Measurements from ENCODE around the gene RFX3.

Gene RFX3

DNA sequence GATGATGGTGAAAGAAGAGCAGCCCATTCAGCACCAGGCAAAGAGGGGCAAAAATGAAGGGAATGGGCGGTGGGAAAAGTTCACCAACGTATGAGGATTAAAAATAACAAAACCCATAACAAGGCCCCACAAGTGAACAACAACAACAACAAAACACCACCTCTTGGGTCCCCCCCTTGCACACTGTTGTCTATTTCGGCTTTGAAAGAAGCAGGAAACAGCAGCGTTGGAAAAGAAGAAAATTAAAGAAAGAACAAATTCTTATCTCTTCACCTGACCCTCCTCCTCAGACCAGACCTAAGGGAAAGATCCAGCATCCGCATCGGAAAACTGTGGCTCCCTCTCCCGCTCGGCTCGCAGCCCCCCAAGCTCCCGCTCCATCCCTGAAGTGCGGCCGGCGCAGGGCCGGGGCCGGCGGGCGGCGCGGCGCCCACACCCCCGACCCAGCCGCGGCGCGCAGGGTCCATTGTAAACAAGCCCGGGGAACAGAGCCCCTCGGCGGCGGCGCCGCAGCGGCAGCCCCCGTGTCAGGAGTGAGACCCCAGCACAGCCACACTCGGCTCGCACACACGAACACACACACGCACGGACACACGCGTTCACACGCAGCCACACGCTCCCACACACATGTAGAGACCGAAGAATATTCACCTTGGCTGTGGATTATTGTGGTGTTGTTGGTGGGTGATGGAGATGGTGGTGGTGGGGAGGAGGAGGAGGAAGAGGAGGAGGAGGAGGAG is 535 bp downstream of the RFX3 start:
- H3K4me3 ChIP-seq (ENCODE audit: low read depth, low read length): peak overlapping the region; percentile 74
- TF ChIP-seq, protein P1, sequence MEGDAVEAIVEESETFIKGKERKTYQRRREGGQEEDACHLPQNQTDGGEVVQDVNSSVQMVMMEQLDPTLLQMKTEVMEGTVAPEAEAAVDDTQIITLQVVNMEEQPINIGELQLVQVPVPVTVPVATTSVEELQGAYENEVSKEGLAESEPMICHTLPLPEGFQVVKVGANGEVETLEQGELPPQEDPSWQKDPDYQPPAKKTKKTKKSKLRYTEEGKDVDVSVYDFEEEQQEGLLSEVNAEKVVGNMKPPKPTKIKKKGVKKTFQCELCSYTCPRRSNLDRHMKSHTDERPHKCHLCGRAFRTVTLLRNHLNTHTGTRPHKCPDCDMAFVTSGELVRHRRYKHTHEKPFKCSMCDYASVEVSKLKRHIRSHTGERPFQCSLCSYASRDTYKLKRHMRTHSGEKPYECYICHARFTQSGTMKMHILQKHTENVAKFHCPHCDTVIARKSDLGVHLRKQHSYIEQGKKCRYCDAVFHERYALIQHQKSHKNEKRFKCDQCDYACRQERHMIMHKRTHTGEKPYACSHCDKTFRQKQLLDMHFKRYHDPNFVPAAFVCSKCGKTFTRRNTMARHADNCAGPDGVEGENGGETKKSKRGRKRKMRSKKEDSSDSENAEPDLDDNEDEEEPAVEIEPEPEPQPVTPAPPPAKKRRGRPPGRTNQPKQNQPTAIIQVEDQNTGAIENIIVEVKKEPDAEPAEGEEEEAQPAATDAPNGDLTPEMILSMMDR (IDR thresholded peaks at IDR 0.05; ENCODE audit: borderline replicate concordance, insufficient read depth, low read depth, low read length): no peak

DNA sequence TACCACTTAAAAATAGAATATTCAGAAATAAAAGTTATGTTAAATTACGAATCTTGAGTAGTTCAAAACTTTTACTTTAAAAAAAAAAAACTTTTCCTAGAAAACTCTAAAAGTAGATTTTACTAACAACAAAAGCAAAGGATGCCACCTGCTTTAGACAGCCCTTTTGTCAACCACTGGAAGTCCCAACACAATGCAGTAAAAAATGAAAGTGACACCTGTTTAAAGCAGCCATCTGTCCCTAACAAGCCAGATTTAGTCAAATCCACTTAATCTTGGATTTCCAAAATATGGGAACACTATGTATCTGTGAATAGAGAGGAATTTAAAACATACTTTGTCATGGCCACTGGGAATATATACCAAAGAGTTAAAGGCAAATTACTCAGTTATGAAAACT is 3.8 kb downstream of the RFX3 start:
- TF ChIP-seq, protein P1 (IDR thresholded peaks at IDR 0.05; ENCODE audit: borderline replicate concordance, insufficient read depth, low read depth, low read length): no peak
- peak overlapping the region; percentile 6 for H3K4me3 ChIP-seq (ENCODE audit: low read depth, low read length)

DNA sequence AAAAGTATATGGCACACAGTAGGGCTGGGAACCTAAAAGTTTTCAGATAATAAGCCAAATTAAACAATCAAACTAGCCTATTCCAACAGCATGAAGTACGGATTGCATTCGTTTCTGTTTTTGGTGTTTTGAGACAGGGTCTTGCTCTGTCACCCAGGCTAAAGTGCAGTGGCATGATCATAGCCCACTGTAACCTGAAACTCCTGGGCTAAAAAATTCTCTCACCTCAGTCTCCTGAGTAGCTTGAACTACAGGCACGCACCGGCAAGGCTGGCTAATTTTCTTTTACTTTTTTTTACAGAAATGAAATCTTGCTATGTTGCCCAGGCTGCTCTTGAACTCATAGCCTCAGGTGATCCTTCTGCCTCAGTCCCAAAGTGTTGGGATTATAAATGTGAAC is 5.2 kb downstream of the RFX3 start:
- TF ChIP-seq, protein P1 (IDR thresholded peaks at IDR 0.05; ENCODE audit: borderline replicate concordance, insufficient read depth, low read depth, low read length): no peak

DNA sequence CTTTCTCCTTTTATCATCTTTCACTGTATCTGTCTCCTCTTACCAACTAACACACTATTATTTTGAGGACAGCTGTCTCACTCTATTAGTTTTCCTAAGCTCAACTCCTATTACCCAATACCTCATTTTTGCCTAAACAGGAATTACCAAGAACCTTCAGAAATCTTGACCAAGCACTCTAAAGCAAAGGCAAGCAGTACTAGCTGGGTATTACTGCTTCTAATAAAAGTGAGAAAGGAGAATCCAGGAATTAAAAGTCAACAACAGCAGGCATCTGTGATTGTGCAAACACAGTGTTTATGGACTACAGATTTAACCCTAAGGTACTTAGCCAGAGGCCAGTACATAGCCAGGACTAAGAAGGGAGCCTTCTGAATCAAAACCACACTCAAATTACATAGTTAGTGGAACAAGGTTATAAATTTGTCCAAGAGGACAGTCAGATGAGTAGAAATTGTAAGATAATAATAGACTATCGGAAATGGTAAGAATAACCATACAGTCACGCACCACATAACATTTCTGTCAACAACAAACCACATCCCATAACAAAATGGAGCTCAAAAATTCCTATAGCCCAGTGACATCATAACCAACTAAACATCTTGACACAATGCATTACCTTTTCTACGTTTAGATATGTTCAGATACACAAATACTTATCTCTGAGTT is 8.3 kb downstream of the RFX3 start:
- H3K4me3 ChIP-seq (ENCODE audit: low read depth, low read length): no peak overlapping the region
- TF ChIP-seq, protein P1 (IDR thresholded peaks at IDR 0.05; ENCODE audit: borderline replicate concordance, insufficient read depth, low read depth, low read length): no peak

More for the DNA sequence above, 5.2 kb downstream of the RFX3 start:
- no peak overlapping the region for H3K4me3 ChIP-seq (ENCODE audit: low read depth, low read length)

DNA sequence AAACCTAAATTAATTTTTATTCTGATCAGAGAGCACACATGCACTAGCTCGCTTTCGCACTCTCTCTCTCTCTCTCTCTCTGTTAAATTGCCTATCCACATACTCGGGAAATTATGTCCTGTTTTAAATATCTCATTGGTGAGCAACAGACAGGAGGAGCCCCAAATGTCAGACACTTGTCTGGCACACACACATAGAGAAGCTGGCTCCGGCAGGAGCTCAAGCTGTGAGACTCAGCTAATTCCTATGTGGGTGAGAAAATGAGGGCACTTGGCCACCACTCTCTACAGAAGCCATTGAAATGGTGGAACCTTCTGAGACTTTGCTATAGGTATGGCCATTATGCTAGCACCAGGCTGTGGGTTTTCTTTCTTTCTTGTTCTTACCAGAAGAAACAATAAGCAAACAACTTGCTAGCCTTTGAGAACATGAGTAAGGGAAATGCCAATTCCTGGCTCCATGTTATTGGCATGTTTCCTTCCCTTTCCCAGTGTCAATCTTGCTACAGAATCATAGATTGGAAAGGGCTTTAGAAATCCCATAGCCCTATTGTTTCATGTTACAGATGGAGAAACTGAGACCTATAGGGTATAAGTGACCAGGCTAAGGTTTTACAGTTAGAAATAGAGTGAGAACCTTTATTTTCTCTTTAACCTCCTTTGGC is 9.0 kb downstream of the RFX3 start:
- no peak overlapping the region for H3K4me3 ChIP-seq (ENCODE audit: low read depth, low read length)

DNA sequence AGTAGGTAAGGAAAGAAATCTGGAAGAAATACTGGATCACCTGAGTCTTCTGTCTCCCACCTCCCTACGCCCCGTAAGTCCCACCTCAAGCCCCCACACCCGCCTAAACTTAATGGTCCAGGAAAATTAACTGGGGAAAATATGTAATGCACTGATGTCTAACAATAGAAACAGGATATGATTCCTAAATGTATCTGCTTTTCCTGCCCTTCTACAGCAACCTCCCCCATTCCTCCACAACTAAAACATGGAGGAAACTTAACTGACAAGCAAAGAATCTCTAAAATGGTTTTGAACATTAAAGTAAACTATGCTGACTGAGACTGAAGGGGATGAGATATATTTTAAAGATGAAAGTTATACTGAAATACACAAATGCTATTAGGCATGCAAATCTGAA is 10.4 kb downstream of the RFX3 start:
- TF ChIP-seq, protein P1 (IDR thresholded peaks at IDR 0.05; ENCODE audit: borderline replicate concordance, insufficient read depth, low read depth, low read length): no peak
- no peak overlapping the region for H3K4me3 ChIP-seq (ENCODE audit: low read depth, low read length)

More for the DNA sequence above, 9.0 kb downstream of the RFX3 start:
- TF ChIP-seq, protein P1 (IDR thresholded peaks at IDR 0.05; ENCODE audit: borderline replicate concordance, insufficient read depth, low read depth, low read length): no peak

Data from GM12875 (cell line).